GM18498 (cell line): ENCODE results near the gene CCDC73.
"Not testable (repeated sequence)": the region's sequence is repeated elsewhere in the genome, so short reads cannot be mapped to it uniquely, and the experiment has no call there.

Experiments used
- ATAC-seq: cut with Tn5 transposase; IDR thresholded peaks from one replicate; pipeline ENCODE4 v1.9.1; 2021; ENCODE audit warnings: mild to moderate bottlenecking, moderate library complexity; ENCODE audit not compliant: unreplicated experiment

The CCDC73 gene

GRCh38 chr11:32794439-32794838 is at the start of gene CCDC73:
Gene CCDC73, minus strand, starts transcription at chr11:32794662. Its CDS starts 34,419 bp downstream, at chr11:32760243.
- ATAC-seq, result no peak

- ATAC-seq, result no peak
Observed at GRCh38 chr11:32843544-32843943, 49.1 kb upstream of the CCDC73 start.

GRCh38 chr11:32840587-32840986 is 46.1 kb upstream of the CCDC73 start:
- ATAC-seq, result no peak

GRCh38 chr11:32839308-32839707 is 44.8 kb upstream of the CCDC73 start:
- ATAC-seq, result no peak

GRCh38 chr11:32838505-32839274 is 44.2 kb upstream of the CCDC73 start:
- ATAC-seq, result no peak

GRCh38 chr11:32836946-32837345 is 42.5 kb upstream of the CCDC73 start:
- no peak for ATAC-seq

- ATAC-seq, result no peak
Observed at GRCh38 chr11:32833921-32834320, 39.5 kb upstream of the CCDC73 start.

- no peak for ATAC-seq
Observed at GRCh38 chr11:32831221-32831620, 36.8 kb upstream of the CCDC73 start.

GRCh38 chr11:32830796-32831195 is 36.3 kb upstream of the CCDC73 start:
- ATAC-seq, result no peak

GRCh38 chr11:32830413-32830738 is 35.9 kb upstream of the CCDC73 start:
- peak; percentile 5 for ATAC-seq

GRCh38 chr11:32829680-32830412 is 35.4 kb upstream of the CCDC73 start, which contains the start of gene PRRG4:
Gene PRRG4, plus strand, starts transcription at chr11:32829927. Its CDS starts 603 bp downstream, at chr11:32830530.
- peak; percentile 84 for ATAC-seq

- peak; percentile 40 for ATAC-seq
Observed at GRCh38 chr11:32829157-32829679, 34.8 kb upstream of the CCDC73 start.

GRCh38 chr11:32827276-32827675 is 32.8 kb upstream of the CCDC73 start:
- ATAC-seq, result no peak

GRCh38 chr11:32826113-32826512 is 31.7 kb upstream of the CCDC73 start:
- no peak for ATAC-seq

- ATAC-seq, result not testable (repeated sequence)
Observed at GRCh38 chr11:32823617-32824016, 29.2 kb upstream of the CCDC73 start.

GRCh38 chr11:32821917-32822560 is 27.6 kb upstream of the CCDC73 start:
- no peak for ATAC-seq

GRCh38 chr11:32821517-32821916 is 27.1 kb upstream of the CCDC73 start:
- ATAC-seq, result no peak

GRCh38 chr11:32820497-32820896 is 26.0 kb upstream of the CCDC73 start:
- no peak for ATAC-seq

- ATAC-seq, result no peak
Observed at GRCh38 chr11:32819187-32819586, 24.7 kb upstream of the CCDC73 start.

GRCh38 chr11:32817852-32818183 is 23.4 kb upstream of the CCDC73 start:
- ATAC-seq, result no peak

GRCh38 chr11:32817181-32817851 is 22.9 kb upstream of the CCDC73 start:
- no peak for ATAC-seq
